Stimulated activated CD4-positive, alpha-beta T cell treated with anti-CD3 and anti-CD28 coated beads, TNF-alpha, amount 100 ng/mL, for 4 hours (primary cell): Measurements from ENCODE around the gene LTF.

ENCODE experiments used
- DNase-seq, 3 experiments: peaks; one replicate each; pipeline ENCODE4 v3.0.0-alpha.2; 2020; ENCODE audit warnings: low read depth in 3 of 3

The LTF gene

GRCh38 chr3:46491089-46492070, 26.7 kb upstream of the LTF start:
- no peak for DNase-seq

- no peak for DNase-seq
Measured at GRCh38 chr3:46490338-46491084, 25.8 kb upstream of the LTF start.

GRCh38 chr3:46489875-46490274, 25.2 kb upstream of the LTF start:
- no peak for DNase-seq

GRCh38 chr3:46489381-46489780, 24.7 kb upstream of the LTF start:
- no peak for DNase-seq

GRCh38 chr3:46488735-46489361, 24.1 kb upstream of the LTF start:
- DNase-seq: peak; percentile 85 to 88 (median 87)

- no peak for DNase-seq
Measured at GRCh38 chr3:46485779-46486175, 21.1 kb upstream of the LTF start.

GRCh38 chr3:46484911-46485778, 20.4 kb upstream of the LTF start:
- DNase-seq: no peak

GRCh38 chr3:46484388-46484787, 19.7 kb upstream of the LTF start:
- DNase-seq: no peak

- DNase-seq: no peak
Measured at GRCh38 chr3:46483825-46484224, 19.1 kb upstream of the LTF start.

GRCh38 chr3:46482632-46483350, 18.1 kb upstream of the LTF start:
- DNase-seq: no peak

- no peak for DNase-seq
Measured at GRCh38 chr3:46481636-46482035, 16.9 kb upstream of the LTF start.

- no peak for DNase-seq
Measured at GRCh38 chr3:46480491-46481195, 15.9 kb upstream of the LTF start.

GRCh38 chr3:46479696-46480095, 15.0 kb upstream of the LTF start:
- no peak for DNase-seq

GRCh38 chr3:46479021-46479420, 14.3 kb upstream of the LTF start:
- no peak for DNase-seq

GRCh38 chr3:46478341-46478740, 13.6 kb upstream of the LTF start:
- no peak for DNase-seq

- no peak for DNase-seq
Measured at GRCh38 chr3:46477756-46478155, 13.1 kb upstream of the LTF start.

- no peak for DNase-seq
Measured at GRCh38 chr3:46477145-46477544, 12.4 kb upstream of the LTF start.

GRCh38 chr3:46472736-46473135, 8.0 kb upstream of the LTF start:
- no peak for DNase-seq

GRCh38 chr3:46471371-46471914, 6.7 kb upstream of the LTF start:
- no peak for DNase-seq

- DNase-seq: no peak
Measured at GRCh38 chr3:46470831-46471230, 6.1 kb upstream of the LTF start.
